Endothelial cell of umbilical vein (primary cell): Measurements from ENCODE around the gene LRP1B.

Experiments used
- CTCF ChIP-seq, 2 donors: IDR thresholded peaks; 1 replicate in 1 of 2; 2 replicates in 1 of 2; pipeline ENCODE4 v1.5.1; 2011; ENCODE audit warnings: low read length in 2 of 2, mild to moderate bottlenecking in 2 of 2, moderate library complexity in 2 of 2, control low read depth in 1 of 2, inconsistent platforms in 1 of 2, low read depth in 1 of 2; ENCODE audit not compliant: insufficient read depth in 1 of 2; ENCODE audit errors: extremely low read depth in 1 of 2
- EZH2 ChIP-seq: IDR thresholded peaks from 2 replicates; pipeline ENCODE4 v1.6.1; 2012; ENCODE audit warnings: borderline replicate concordance, low read depth, mild to moderate bottlenecking, moderate library complexity, low read length, inconsistent platforms; ENCODE audit not compliant: severe bottlenecking
- FOS ChIP-seq: IDR thresholded peaks from 2 replicates; pipeline ENCODE4 v1.6.1; 2011; ENCODE audit warnings: mild to moderate bottlenecking, low read length, moderate library complexity, borderline replicate concordance; ENCODE audit not compliant: insufficient read depth
- POLR2A ChIP-seq: IDR thresholded peaks from 2 replicates; pipeline ENCODE4 v1.6.1; 2012; ENCODE audit warnings: low read depth, mild to moderate bottlenecking, control low read depth, low read length
- POLR2AphosphoS5 ChIP-seq: IDR thresholded peaks from 2 replicates; pipeline ENCODE4 v1.6.1; 2012; ENCODE audit warnings: low read depth, mild to moderate bottlenecking, control low read depth, low read length, moderate library complexity; ENCODE audit not compliant: insufficient read depth

DNA sequence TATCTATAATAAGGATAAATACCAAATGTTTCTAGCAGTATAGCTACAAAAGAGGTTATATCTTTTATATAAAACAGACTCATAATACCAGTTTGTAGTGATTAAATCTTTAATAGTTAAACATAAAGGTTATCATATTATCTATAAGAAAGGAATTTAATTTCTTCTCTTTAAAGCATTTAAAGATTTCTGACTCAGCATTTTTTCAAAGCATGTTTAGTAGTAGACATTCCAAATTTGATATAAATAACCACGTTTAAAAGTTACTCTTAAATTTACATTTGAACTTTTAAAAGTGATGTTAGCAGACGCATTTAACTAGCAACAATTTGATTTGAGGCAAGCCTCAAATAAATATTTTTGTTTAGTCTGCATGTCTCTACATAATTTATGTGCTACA lies 1842.6 kb downstream of the LRP1B start:
- TF ChIP-seq POLR2AphosphoS5, result no peak
- TF ChIP-seq POLR2A, result no peak
- no peak for TF ChIP-seq CTCF (IDR thresholded peaks at IDR 0.05; ENCODE audit: extremely low read depth in 1 of 2, insufficient read depth in 1 of 2, low read depth in 1 of 2, low read length in 2 of 2)
- no peak for TF ChIP-seq EZH2
- no peak for TF ChIP-seq FOS
